Esophagus squamous epithelium (tissue), 5 donors: Measurements from ENCODE around the gene GOLGB1. TPM values are rescaled to one million over a fixed set of nuclear protein-coding genes. Genes with fewer than 3 reads are reported as not detected.

Experiments used
- DNase-seq: peaks from one replicate; lab custom pipeline; 2025; lab: John Stamatoyannopoulos, UW
- H3K27ac ChIP-seq, 4 donors: fragments of 200-600 bp; sonication (generic); one replicate each; pipeline ENCODE4 v1.5.1; 2016 to 2019; ENCODE audit warnings: mild to moderate bottlenecking in 1 of 4
- H3K27me3 ChIP-seq, 4 donors: fragments of 200-600 bp; sonication (generic); 1 replicate in 3 of 4; 2 replicates in 1 of 4; pipeline versions ENCODE4 v1.5.1 to v1.6.0; 2017 to 2021; ENCODE audit warnings: antibody characterized with exemption in 1 of 4
- H3K36me3 ChIP-seq, 3 donors: fragments of 200-600 bp; sonication (generic); one replicate each; pipeline ENCODE4 v1.5.1; 2016 to 2019
- H3K4me1 ChIP-seq, 3 donors: fragments of 200-600 bp; sonication (generic); one replicate each; pipeline ENCODE4 v1.5.1; 2017 to 2019
- H3K4me3 ChIP-seq, 4 donors: fragments of 200-600 bp; sonication (generic); 1 replicate in 3 of 4; 2 replicates in 1 of 4; pipeline ENCODE4 v1.5.1; 2016 to 2019; ENCODE audit warnings: mild to moderate bottlenecking in 2 of 4, moderate library complexity in 1 of 4
- H3K9me3 ChIP-seq, 3 donors: fragments of 200-600 bp; sonication (generic); one replicate each; pipeline ENCODE4 v1.5.1; 2016 to 2019
- CTCF ChIP-seq, 6 experiments: fragments of 450-650 bp in 4 of 6; fragments of 200-600 bp in 2 of 6; sonication (generic) in 2 of 6; IDR thresholded peaks; one replicate each; pipeline ENCODE4 v1.5.1; 2016 to 2019; ENCODE audit warnings: antibody characterized with exemption in 6 of 6, mild to moderate bottlenecking in 4 of 6, moderate library complexity in 4 of 6
- POLR2A ChIP-seq, 4 donors: fragments of 450-650 bp; IDR thresholded peaks; one replicate each; pipeline ENCODE4 v1.6.1; 2017; ENCODE audit warnings: antibody characterized with exemption in 4 of 4, mild to moderate bottlenecking in 4 of 4, moderate library complexity in 3 of 4
- WGBS, 2 donors: methylation state at CpG; one replicate each; pipeline ENCODE4 v1.1.5; 2018; 5-methylcytosine and 5-hydroxymethylcytosine counted together
- intact Hi-C: fragments of 100-400 bp; cut with DNase I; formaldehyde crosslinking; loops from one replicate; pipeline ENCODE4 v1.15.0; 2022
- total RNA-seq, 4 donors: library from RNA; depleted of rRNA; stranded (reverse); fragments of >200 nt; gene quantifications; one replicate each; pipeline ENCODE4 v1.1.0, GENCODE V29; 2016
- donor health status: DM: yes; HTN: yes; CAD: no.

The GOLGB1 gene
- total RNA-seq, 4 donors from 2014 or later = 34.3 to 55.3 (median 37.1) TPM

- H3K4me1 ChIP-seq = peaks cover 0 to 22% (median 4%) of the 10 kb centered on the region in 3 donors
- H3K9me3 ChIP-seq = no peaks in the 10 kb centered on the region
- TF ChIP-seq CTCF (IDR thresholded peaks at IDR 0.05) = no peak
- TF ChIP-seq POLR2A (IDR thresholded peaks at IDR 0.05) = no peak
- peaks cover 19 to 100% (median 50%) of the 10 kb centered on the region in 3 donors for H3K36me3 ChIP-seq
- H3K4me3 ChIP-seq = no peak overlapping the region
- WGBS, 2 donors = 87 to 93% methylated on average over 4 of the region's 4 CpGs
- DNase-seq = no peak
- intact Hi-C loops = no loop called here
- no peaks in the 10 kb centered on the region for H3K27me3 ChIP-seq
- H3K27ac ChIP-seq = peak overlapping the region in 2 of 4 donors; percentile 5 to 7
These were observed 82.2 kb downstream of the GOLGB1 start for GRCh38 chr3:121667333-121667732.

DNA sequence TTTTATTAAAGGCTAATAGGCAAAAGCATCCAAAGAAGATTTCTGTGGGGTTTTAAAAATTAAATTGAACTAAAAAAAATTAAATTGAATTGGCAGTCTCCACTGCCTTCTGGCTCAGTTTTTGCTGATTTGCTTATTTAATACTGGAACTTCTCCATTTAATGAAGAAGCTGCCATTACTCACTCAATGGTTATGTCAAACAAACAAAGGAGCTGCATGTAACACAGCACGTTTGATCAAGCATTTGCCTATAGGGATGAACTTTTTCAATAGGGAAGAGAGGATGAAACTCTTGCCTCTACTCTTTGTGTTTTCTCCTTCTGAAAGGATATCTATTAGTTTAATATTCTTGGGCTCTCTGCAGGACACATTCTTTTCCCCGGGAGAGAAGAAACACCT lies 84.1 kb downstream of the GOLGB1 start:
- H3K36me3 ChIP-seq = peaks cover 19 to 90% (median 39%) of the 10 kb centered on the region in 3 donors
- intact Hi-C loops = no loop called here
- H3K9me3 ChIP-seq = no peaks in the 10 kb centered on the region
- peak overlapping the region in 2 of 4 donors; percentile 30 to 31 for H3K27ac ChIP-seq
- 36 to 45% methylated on average over 2 of the region's 2 CpGs for WGBS, 2 donors
- H3K27me3 ChIP-seq = no peaks in the 10 kb centered on the region
- H3K4me1 ChIP-seq = peaks cover 0 to 31% (median 8%) of the 10 kb centered on the region in 3 donors
- TF ChIP-seq POLR2A (IDR thresholded peaks at IDR 0.05) (no peak), CTCF (IDR thresholded peaks at IDR 0.05) (no peak)
- no peak for DNase-seq
- H3K4me3 ChIP-seq = no peak overlapping the region

- Histone ChIP-seq H3K36me3 (peaks cover 19 to 68% (median 29%) of the 10 kb centered on the region in 3 donors), H3K9me3 (no peaks in the 10 kb centered on the region), H3K27me3 (no peaks in the 10 kb centered on the region), H3K4me3 (no peak overlapping the region), H3K4me1 (peaks cover 0 to 31% (median 8%) of the 10 kb centered on the region in 3 donors), H3K27ac (no peak overlapping the region)
- intact Hi-C loops = no loop called here
- WGBS, 2 donors = 71 to 81% methylated on average over 2 of the region's 2 CpGs
- TF ChIP-seq CTCF (IDR thresholded peaks at IDR 0.05) (no peak), POLR2A (IDR thresholded peaks at IDR 0.05) (no peak)
- no peak for DNase-seq
These were observed 86.2 kb downstream of the GOLGB1 start for GRCh38 chr3:121663171-121663847.

DNA sequence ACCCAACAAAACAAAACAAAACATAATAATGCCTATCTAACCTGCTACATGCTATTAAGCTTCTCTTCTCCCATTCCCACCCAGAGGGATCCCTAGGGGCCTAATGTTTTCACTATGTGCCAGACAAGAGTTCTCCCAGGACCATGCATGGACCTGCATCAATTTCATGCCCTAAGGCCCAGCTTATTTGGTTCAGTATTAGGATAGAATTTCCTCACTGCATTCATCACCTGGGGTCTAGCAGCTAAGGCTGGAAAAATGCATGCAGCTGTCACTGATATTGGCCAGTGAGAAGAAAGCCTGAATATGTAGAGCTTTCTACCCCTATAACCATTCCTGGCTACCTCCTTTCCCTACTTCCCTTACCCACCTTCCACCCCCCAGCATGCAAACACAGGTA lies 86.8 kb downstream of the GOLGB1 start:
- intact Hi-C loops = no loop called here

More for the DNA sequence above, 86.8 kb downstream of the GOLGB1 start:
- Histone ChIP-seq H3K9me3 (no peaks in the 10 kb centered on the region), H3K4me1 (peaks cover 0 to 31% (median 8%) of the 10 kb centered on the region in 3 donors), H3K27me3 (no peaks in the 10 kb centered on the region), H3K4me3 (no peak overlapping the region), H3K36me3 (peaks cover 17 to 62% (median 26%) of the 10 kb centered on the region in 3 donors), H3K27ac (no peak overlapping the region)
- TF ChIP-seq CTCF (IDR thresholded peaks at IDR 0.05) = no peak
- TF ChIP-seq POLR2A (IDR thresholded peaks at IDR 0.05) = no peak
- no peak for DNase-seq
